DMS114 treated with DMSO at 0.1 percent for 48 hours (cell line): Measurements from ENCODE around the gene LINGO1.

Experiments used
- DNase-seq: peaks from one replicate; lab custom pipeline; 2025; ENCODE audit not compliant: unreplicated experiment; lab: John Stamatoyannopoulos, UW

Gene LINGO1

GRCh38 chr15:77573802-77574201, 58.9 kb downstream of the LINGO1 start:
- no peak for DNase-seq

DNA sequence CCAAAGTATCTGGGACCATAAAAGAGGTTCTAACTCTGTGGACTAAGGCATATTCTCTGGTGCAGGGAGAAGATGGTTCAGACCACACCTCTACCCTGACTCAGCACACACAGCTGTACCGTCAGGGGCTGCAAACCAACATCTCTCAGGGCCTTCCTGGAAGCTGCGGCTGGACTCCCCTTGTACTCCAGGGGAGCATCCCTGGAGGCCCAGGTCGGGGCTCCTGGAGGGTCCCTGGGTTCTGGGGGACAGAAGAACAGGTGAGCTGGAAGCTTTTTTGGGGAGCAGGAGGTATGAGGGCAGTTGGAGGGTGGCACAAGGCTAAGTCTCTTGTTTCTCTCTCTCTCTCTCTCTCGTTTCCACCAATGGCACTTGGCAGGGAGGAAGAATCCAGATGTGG, 60.5 kb downstream of the LINGO1 start:
- no peak for DNase-seq

- DNase-seq = no peak
Measured at GRCh38 chr15:77571741-77572140, 61.0 kb downstream of the LINGO1 start.

DNA sequence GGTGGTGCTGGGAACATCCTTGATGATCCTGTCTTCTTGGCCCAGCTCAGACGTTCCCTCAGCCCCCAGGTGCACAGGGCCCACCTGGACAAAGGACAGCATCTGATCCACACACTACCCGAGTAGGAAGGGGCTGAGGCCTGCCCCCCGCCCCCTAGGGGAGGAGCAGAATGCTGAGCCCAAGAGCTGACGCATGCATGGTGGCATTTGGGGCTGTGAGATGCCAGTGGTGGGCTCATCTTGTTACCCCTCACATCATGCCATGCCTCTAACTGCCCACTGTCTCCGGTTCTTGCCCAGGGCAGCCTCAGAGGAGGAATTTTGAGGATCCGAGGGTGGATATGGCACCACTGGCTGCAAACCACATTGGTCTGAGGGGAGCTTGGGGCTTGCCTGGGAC, 61.5 kb downstream of the LINGO1 start:
- no peak for DNase-seq

DNA sequence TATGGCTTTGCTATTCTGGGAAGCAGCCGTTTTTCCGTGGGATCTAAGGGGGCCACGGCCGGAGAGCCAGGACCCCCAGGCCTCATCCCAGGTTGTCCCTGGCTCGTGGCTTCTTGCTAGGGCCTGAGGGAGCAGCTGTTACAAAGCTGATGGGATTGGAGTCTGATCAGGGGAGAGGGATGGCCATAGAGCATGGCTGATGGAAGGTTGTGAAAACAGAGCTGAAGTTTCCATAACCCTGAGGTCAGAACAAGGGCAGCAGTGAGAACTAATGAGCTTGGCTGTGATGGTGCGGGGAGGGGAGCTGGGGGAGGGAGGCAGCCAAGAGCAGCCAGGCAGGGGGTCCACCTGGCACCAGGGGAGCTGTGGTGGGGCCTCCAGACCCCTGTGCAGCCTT, 63.0 kb downstream of the LINGO1 start:
- DNase-seq = no peak

GRCh38 chr15:77568973-77569728, 63.6 kb downstream of the LINGO1 start:
- no peak for DNase-seq

GRCh38 chr15:77568014-77568972, 64.4 kb downstream of the LINGO1 start:
- no peak for DNase-seq

DNA sequence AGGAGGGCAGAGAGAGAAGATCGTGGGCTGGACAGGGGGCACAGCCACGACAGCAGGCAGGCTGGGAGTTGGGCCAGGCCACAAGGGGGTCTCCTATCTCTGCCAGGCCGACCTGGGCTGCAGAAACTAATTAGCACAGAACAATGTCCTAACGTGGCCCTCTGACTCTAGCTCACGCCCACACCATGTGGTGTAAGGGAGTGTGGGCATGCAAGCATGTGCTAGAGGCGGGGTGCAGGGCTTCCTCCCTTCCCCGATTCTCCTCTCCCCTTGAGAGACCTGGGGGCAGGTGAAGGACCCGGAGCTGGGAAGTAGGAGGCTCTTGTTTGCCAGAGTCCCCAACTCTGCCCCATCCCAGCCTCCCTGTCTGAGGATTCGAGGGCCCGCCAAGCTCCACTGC, 65.5 kb downstream of the LINGO1 start:
- DNase-seq = no peak

- DNase-seq = no peak
Measured at GRCh38 chr15:77566092-77566491, 66.6 kb downstream of the LINGO1 start.

- no peak for DNase-seq
Measured at GRCh38 chr15:77565378-77565915, 67.3 kb downstream of the LINGO1 start.

DNA sequence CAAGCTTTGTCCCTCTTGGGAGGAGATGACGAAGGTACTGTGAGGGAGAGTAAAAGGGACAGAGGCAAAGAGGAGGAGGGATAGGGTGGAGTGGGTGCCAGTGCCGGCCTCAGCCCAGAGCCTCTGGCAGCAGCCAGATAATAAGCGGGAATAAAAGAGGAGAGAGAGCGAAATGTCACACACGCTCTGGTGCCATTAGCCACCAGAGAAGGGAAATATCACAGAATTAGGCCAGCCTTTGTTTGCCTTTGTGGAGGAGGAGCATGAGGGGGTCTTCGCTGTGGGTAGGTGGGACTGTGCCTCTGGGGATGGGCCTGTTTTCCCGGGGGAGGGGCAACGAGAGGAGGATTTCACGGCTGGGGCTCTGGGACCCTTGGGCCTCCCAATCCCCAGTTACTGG, 67.8 kb downstream of the LINGO1 start:
- DNase-seq = no peak

DNA sequence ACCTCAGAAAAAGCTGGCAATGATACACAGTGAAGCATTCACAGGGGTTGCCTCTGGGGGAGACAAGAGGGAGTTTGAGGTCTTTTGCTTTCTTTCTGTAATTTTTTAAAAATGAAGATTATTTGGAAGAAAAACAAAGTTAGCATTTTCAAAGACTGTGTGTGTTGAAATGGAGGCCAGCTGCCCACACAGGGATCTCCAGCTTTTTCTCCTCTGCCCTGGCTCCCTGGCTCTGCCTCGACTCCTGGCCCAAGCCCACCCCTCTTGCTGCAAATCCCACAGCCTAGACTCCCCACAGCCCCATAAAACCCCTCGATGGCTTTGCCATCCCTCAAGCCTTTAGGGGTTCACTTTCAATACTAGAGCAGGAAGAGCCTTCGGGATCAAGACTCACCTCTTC, 68.4 kb downstream of the LINGO1 start:
- no peak for DNase-seq

- DNase-seq = no peak
Measured at GRCh38 chr15:77563623-77564156, 69.0 kb downstream of the LINGO1 start.
